ENCODE measurements around the gene POLQ.

DNA sequence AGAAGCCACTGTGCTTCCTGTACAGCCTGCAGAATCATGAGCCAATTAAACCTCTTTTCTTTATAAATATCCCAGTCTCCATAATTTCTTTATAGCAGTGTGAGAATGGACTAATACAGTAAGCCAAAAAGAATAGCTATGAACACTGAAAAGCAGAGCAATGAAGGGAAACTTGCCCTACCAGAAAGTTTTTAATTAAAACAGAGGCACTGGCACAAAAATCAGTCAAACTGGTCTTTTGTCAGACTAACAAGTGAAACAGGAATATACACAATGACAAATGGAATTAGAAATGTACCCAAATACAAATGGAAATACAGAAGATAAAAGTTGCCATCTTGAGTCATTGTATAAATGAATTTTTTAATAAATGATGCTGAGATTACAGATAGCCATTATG, 40.5 kb downstream of the POLQ start:
- TF ChIP-seq MAFK (IDR thresholded peaks at IDR 0.05; ENCODE audit: low read depth, low read length) (no peak), YY1 (IDR thresholded peaks at IDR 0.05; ENCODE audit: low read depth, low read length) (no peak), POLR2A (IDR thresholded peaks at IDR 0.05; ENCODE audit: control extremely low read depth in 1 of 2, low read depth in 2 of 2, low read length in 2 of 2) (no peak)
- TF ChIP-seq, protein P1, sequence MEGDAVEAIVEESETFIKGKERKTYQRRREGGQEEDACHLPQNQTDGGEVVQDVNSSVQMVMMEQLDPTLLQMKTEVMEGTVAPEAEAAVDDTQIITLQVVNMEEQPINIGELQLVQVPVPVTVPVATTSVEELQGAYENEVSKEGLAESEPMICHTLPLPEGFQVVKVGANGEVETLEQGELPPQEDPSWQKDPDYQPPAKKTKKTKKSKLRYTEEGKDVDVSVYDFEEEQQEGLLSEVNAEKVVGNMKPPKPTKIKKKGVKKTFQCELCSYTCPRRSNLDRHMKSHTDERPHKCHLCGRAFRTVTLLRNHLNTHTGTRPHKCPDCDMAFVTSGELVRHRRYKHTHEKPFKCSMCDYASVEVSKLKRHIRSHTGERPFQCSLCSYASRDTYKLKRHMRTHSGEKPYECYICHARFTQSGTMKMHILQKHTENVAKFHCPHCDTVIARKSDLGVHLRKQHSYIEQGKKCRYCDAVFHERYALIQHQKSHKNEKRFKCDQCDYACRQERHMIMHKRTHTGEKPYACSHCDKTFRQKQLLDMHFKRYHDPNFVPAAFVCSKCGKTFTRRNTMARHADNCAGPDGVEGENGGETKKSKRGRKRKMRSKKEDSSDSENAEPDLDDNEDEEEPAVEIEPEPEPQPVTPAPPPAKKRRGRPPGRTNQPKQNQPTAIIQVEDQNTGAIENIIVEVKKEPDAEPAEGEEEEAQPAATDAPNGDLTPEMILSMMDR (IDR thresholded peaks at IDR 0.05; ENCODE audit: control extremely low read depth in 1 of 3, insufficient read depth in 1 of 3, low read depth in 1 of 3, low read length in 3 of 3) = no peak
- TF ChIP-seq, protein P2, sequence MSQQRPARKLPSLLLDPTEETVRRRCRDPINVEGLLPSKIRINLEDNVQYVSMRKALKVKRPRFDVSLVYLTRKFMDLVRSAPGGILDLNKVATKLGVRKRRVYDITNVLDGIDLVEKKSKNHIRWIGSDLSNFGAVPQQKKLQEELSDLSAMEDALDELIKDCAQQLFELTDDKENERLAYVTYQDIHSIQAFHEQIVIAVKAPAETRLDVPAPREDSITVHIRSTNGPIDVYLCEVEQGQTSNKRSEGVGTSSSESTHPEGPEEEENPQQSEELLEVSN (IDR thresholded peaks at IDR 0.05) = no peak
